ENCODE measurements around the gene CCND2.

DNA sequence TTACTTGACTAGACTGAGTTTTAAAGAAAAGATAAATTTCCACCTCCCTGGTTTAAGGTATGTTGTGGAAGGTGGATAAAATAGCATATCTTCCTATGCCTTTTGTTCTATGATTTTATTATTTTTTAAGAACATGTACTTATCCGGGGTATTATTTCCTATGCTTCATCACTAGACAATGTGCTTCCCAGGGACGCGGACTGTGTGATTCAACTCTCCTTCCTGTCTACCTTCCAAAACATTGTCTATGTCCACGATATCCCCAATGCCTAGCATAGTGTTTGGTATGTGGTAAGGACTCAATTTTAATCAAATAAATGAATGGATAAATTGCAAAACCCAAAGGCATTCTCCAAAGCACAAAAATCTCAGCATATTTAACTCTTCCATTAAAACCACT, 8.3 kb upstream of the CCND2 start:
- TF ChIP-seq, protein P1, sequence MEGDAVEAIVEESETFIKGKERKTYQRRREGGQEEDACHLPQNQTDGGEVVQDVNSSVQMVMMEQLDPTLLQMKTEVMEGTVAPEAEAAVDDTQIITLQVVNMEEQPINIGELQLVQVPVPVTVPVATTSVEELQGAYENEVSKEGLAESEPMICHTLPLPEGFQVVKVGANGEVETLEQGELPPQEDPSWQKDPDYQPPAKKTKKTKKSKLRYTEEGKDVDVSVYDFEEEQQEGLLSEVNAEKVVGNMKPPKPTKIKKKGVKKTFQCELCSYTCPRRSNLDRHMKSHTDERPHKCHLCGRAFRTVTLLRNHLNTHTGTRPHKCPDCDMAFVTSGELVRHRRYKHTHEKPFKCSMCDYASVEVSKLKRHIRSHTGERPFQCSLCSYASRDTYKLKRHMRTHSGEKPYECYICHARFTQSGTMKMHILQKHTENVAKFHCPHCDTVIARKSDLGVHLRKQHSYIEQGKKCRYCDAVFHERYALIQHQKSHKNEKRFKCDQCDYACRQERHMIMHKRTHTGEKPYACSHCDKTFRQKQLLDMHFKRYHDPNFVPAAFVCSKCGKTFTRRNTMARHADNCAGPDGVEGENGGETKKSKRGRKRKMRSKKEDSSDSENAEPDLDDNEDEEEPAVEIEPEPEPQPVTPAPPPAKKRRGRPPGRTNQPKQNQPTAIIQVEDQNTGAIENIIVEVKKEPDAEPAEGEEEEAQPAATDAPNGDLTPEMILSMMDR (conservative IDR thresholded peaks at IDR 0.05; ENCODE audit: low read depth in 2 of 2) = no peak
- TF ChIP-seq REST (IDR thresholded peaks at IDR 0.05; ENCODE audit: unreplicated experiment) (no peak), EZH2 (IDR thresholded peaks at IDR 0.05; ENCODE audit: low read depth, unreplicated experiment) (no peak), POLR2AphosphoS5 (IDR thresholded peaks at IDR 0.05; ENCODE audit: low read depth) (no peak), STAT1 (IDR thresholded peaks at IDR 0.05; ENCODE audit: unreplicated experiment) (no peak), JUNB (IDR thresholded peaks at IDR 0.05; ENCODE audit: unreplicated experiment) (no peak), EZH2phosphoT487 (IDR thresholded peaks at IDR 0.05; ENCODE audit: unreplicated experiment) (no peak), CREB1 (CRISPR knock-in tag; IDR thresholded peaks at IDR 0.05; ENCODE audit: low read depth) (no peak), ZNF331 (CRISPR knock-in tag; IDR thresholded peaks at IDR 0.05; ENCODE audit: low read depth) (no peak)
